Adrenal gland (tissue), 5 donors: ENCODE data around the gene KLHL29.

Source experiments
- POLR2A ChIP-seq, 2 donors: fragments of 450-650 bp; IDR thresholded peaks; one replicate each; pipeline ENCODE4 v1.6.1; 2017; ENCODE audit warnings: antibody characterized with exemption in 2 of 2, mild to moderate bottlenecking in 2 of 2, moderate library complexity in 1 of 2
- TF ChIP-seq, protein P1 (sequence below), 6 experiments: fragments of 450-650 bp in 4 of 6; fragments of 200-600 bp in 2 of 6; sonication (generic) in 1 of 6; IDR thresholded peaks; 1 replicate in 5 of 6; 2 replicates in 1 of 6; pipeline versions ENCODE4 v1.5.1 to v1.8.0; 2016 to 2021; ENCODE audit warnings: antibody characterized with exemption in 6 of 6, mild to moderate bottlenecking in 2 of 6, moderate library complexity in 1 of 6
- donor health status: DM: no; HTN: no; CAD: no.

DNA sequence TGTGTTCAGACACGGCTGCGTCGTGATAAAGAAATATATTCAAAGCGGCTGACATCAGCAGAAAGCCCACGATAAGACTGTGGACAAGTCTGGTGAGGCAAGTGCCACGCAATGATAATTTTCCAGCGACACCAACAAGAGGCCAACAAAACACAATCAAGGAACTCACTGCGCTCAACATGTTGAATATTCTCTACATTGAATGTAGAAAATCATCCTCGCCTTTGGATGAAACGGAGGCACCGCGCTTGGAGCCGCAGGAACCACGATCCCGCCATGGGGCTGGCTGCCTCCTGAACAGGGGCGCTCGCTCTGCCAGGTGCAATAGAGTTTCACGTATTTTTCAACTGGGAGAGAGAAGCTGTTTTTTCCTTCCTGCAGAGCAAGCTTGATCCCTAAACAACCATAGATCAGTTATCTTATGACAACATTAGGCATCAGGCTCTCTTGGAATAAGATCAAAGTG, 321.7 kb downstream of the KLHL29 start:
- TF ChIP-seq, protein P1, sequence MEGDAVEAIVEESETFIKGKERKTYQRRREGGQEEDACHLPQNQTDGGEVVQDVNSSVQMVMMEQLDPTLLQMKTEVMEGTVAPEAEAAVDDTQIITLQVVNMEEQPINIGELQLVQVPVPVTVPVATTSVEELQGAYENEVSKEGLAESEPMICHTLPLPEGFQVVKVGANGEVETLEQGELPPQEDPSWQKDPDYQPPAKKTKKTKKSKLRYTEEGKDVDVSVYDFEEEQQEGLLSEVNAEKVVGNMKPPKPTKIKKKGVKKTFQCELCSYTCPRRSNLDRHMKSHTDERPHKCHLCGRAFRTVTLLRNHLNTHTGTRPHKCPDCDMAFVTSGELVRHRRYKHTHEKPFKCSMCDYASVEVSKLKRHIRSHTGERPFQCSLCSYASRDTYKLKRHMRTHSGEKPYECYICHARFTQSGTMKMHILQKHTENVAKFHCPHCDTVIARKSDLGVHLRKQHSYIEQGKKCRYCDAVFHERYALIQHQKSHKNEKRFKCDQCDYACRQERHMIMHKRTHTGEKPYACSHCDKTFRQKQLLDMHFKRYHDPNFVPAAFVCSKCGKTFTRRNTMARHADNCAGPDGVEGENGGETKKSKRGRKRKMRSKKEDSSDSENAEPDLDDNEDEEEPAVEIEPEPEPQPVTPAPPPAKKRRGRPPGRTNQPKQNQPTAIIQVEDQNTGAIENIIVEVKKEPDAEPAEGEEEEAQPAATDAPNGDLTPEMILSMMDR (IDR thresholded peaks at IDR 0.05) = no peak
- TF ChIP-seq POLR2A (IDR thresholded peaks at IDR 0.05) = no peak
